Medulla oblongata (tissue), 1 donor: Measurements from ENCODE around the gene CLCN6.
"Not testable (repeated sequence)": the region's sequence is repeated elsewhere in the genome, so short reads cannot be mapped to it uniquely, and the experiment has no call there.

Source experiments
- DNase-seq: peaks from one replicate; pipeline ENCODE4 v3.0.0-alpha.2; 2015; ENCODE audit errors: extremely low spot score

Gene CLCN6

DNA sequence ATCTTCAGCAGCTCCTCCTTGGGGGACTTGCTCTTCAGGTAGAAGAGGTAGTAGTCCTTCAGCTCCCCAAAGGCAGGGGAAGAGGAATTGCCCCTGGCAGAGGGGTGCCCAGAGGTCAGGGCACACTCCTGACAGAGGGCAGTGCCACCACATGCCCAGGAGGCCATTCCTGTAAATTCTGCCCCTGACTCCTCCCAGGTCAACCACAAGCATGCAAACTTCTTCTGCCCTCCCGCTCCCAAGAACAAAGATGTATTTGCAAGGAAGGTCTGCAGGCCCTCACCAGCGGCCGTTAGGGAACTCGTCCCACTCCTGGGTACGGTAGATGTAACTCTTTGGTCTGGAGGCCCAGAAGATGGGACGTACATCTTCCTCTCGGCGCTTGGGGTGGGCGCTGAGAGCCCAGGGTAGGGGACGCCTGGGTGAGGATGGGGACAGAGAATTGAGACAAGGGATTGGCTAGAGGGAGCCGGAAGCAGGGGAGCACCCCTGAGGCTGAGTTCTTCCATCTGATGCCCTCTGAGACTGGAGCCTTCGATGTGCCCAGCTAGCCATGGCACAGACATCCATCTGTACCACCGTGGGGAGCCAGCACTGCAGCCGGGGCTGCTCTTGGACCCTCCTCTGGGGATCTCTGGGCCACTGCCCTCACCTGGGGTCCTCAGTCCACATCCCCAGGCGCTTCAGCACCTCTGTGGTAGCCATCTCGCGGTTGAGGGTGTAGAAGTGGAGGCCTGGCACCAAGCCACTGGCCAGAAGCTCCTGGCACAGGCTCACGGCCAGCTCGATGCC is 11.3 kb upstream of the CLCN6 start:
- DNase-seq, result no peak

DNA sequence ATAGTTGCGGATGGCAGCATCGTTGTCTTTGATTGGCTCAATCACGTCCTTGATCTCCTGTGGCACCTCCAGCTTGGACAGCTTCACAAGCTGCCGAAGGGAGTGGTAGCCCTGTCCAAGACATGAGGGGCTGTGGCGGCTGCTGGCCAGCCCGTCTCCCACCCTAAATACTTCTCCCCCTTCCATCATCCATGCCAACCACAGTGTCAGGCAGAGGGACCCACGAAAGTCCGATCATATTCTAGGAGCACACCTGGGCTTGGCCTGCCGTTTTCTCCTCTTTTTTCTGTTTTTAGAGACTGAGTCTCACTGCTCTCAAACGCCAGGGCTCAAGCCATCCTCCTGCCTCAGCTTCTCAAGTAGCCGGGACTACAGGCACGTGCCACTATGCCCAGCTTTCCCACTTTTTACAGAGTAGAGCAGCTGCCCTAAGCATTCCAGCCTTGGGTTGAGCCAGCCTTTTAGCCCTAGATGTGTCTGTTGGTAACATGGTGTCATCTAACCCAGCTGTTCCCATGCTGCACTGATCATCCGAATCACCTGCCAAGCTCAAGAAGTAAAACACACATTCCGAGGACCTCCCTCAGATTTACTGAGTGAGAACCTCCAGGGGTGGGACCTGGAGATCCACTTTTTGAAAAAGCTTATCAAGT is 10.6 kb upstream of the CLCN6 start:
- DNase-seq, result no peak

DNA sequence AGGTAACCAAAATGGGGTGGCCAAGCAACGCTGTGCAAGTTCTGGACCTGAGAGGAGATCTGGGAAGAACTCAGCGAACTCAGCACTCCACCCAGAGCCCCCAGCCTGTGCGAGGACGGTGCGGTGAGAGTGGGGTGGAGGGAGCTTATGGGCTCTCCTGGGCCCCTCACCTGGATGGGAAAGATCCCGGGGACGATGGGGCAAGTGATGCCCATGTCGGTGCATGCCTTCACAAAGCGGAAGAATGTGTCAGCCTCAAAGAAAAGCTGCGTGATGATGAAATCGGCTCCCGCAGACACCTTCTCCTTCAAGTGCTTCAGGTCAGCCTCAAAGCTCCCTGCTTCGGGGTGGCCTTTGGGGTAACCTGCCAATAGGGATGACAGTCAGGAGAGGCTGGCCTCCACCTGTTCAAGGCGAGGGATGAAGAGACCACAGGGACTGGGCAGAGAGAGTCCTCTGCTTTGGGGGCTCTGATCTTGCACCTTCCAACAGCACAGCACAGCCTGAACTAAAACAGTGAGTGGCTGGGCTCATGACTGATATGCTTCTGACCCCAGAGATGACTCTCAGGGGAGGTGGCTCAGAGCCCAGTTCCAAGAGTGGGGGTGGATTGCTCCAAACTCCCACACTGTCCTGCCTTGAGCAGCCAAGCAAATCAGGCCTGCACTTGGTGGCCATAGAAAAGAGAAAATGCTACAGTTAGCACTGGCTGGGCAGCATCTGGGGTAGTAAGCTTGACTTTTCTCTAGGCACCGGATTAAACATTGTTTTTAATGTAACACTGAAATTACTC is 9.8 kb upstream of the CLCN6 start:
- DNase-seq, result no peak

DNA sequence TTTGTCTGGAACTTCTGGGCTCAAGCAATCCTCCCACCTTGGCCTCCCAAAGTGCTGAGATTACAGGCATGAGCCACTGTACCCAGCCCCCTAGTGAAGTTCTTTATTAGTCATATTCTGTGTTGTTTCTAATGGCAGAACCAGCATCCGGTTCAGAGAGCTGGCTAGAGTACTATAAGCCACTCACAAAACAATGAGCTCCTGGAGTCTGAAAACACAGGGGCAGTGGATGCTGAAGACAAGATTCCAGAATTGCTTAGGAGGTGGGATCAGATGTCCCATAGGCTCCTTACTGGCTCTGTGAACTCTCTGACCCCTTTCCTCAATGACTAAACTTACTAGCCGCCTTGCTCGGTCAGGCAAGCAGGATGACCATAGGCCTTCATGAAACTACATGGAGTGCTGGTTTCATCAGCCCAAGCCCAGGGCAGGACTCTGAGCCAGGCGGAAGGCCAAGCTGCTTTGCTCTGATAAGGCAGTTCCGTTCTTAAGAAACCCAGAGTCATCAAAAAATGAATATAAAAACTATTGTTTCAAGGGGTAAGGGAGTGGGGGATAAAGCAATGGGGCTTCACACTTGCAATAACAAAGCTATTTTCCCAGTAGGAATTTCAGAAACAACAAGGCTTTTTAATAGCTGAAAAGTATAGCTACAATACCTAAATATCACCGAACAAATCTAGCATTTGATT is 8.3 kb upstream of the CLCN6 start:
- no peak for DNase-seq

DNA sequence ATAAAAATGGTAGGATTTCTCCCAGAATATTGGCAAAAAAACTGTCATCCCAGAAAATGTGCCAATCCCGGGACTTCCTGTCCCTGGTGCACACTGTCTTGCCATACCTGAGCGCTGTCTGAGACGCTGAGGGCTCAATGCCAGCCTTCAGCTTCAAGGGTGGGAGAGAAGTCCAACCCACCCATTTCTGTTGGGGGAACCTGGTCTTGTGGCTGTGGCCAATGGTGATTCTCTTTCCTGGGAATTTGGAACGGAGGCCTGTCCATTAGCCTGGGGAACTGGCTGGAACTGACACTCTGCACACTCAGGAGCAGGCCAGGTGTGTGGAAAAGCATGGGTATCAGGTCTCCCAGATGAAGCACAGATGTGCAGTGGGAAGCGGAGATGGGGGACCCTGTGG is 6.9 kb upstream of the CLCN6 start:
- DNase-seq, result no peak

DNA sequence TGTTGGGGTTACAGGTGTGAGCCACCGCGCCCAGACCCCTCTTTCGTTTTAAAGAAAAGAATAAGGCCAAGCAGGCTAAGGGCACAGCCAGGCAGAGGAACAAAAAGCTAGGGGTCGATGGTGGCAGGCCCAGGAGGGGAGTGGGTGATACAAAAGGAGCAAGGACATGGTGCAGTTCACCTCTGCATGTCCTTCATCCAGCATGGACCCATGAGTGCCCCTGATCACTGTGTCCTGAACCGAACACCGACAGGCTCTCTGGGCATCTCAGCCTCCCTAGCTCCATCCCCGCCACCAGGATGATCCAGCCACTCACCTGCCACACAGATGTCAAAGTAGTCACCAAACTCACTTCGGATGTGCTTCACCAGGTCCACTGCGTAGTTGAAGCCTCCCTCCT is 6.1 kb upstream of the CLCN6 start:
- DNase-seq, result no peak

DNA sequence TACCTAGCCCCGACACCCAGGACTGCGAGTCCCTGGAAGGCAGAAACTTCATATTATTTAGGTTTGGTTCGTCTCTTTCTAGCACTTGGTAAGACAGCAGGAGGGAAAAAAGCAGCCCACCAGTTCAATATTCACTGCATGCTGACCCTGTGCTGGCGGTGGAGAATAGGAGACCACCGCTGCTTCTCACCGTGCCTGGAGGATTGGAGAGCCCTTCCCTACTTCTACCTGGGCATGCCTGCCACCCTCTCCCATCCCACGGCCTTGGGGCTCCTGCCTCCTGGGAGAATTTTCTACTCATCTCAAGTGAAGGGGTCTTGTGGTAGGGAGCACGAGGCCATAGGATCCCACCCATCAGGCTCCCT is 5.6 kb upstream of the CLCN6 start:
- no peak for DNase-seq

DNA sequence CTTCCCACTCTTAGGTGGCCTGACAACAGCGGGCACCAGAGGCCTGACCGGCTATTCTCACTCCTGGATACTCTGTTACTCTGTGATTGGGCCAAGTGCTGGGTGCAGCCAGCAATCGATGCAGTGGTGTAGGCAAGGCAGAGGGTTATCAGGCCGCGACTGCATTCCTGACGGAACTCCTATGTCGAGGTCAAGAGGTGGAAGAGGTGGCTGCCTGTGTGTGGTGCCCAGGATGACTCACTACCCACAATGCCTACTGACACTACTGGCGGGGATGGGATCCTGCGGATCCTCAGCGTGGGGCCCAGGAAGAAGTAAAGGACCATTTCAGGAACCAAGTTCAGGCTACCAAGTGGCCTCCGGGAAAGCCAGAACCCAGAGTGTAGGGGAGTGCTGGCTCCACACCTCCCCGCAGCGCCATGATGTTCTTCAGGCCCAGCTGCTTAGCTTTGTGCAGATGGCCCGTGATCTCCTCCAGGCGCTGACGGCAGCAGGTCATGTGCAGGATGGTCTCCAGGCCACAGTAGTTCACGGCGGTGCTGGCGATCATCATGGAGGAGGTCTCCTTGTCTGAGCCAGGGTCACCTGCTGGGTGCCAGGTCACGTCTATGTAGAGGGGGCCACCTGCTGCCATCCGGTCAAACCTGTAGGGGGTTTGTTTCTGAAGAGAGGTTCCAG is 5.1 kb upstream of the CLCN6 start:
- no peak for DNase-seq

DNA sequence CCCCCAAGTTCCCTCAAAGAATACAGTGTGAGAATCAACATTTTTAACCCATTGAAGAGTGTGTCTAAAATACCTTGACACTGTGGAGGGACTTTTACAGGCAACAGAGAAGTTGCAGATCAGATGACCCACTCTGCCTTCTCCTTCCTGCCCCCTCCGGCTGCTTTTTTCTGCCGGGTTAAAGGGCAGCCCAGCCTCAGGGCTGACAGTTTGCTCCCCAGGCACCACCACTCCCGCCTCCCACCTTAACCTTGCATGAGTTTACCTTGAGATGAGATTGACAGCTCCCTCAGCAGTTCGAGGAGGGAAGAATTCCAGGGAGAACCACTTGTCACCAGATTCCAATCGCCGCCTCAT is 3.4 kb upstream of the CLCN6 start:
- DNase-seq, result peak; percentile 50

DNA sequence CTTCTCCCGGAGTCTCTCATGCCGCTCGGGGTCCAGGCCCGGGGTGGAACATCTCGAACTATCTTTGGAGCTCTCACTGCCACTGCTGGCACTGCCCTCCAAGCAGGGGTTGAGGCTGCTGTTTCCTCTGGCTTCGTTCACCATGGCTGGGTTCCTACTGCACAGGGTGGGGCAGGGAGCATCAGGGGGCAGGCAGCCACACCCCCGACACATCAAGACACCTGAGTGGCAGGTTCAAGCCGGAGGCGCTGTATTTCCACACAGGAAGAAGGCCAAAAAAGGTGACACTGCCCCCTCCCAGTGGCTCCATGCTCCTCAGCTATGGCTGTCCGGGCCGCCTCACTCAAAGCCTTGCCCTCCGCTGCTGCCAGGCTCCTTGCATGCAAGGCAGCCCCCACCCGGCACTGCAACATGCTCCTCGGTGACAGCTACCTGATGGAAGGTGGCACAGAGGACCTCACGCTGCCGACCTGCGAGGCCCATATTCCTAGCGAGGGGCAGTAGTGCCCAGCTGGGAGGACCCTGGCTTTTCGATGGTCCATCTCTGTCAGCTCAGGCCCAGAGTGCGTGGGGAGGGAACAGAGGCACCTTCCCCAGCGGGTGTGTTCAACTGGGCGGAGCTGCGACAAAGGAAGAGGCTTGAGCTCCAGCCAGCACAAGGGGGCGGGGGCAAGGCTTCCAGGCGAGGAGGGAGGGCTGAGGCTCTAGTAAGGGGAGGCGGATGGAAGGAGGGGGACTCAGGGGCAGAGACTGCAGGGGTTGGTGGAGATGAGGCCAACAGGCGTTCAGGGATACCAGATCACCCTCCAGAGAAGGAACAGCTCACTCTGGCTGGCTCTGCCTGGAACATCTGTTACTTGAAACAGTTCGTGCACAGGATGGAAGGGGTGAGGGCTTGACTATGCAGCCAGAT is 2.8 kb upstream of the CLCN6 start:
- DNase-seq, result peak; percentile 84

DNA sequence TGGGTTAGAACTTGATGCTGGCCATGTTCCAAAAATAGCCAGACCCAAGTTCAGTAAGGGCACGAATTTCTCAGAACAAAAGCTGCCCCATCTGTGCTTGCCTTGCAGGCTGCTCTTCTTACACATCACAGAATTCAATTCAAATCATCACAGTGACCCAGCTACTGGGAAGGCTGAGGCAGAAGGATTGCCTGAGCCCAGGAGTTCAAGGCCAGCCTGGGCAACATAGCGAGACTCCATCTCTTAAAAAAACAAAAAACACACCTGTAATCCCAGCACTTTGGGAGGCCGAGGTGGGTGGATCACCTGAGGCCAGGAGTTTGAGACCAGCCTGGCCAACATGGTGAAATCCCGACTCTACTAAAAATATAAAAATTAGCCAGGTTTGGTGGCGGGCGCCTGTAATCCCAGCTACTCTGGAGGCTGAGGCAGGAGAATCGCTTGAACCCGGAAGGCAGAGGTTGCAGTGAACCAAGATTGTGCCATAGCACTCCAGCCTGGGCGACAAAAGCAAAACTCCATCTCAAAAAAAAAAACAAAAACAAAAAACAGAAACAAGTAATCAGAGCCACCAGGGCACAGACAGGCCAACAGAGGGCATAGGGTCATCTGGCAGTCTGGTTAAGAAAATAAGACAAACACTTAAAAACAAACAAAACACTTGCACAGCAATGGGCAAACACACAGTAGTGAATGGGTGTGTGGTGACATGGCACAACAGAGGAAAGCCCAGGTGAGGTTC is 1.9 kb upstream of the CLCN6 start:
- not testable (repeated sequence) for DNase-seq

DNA sequence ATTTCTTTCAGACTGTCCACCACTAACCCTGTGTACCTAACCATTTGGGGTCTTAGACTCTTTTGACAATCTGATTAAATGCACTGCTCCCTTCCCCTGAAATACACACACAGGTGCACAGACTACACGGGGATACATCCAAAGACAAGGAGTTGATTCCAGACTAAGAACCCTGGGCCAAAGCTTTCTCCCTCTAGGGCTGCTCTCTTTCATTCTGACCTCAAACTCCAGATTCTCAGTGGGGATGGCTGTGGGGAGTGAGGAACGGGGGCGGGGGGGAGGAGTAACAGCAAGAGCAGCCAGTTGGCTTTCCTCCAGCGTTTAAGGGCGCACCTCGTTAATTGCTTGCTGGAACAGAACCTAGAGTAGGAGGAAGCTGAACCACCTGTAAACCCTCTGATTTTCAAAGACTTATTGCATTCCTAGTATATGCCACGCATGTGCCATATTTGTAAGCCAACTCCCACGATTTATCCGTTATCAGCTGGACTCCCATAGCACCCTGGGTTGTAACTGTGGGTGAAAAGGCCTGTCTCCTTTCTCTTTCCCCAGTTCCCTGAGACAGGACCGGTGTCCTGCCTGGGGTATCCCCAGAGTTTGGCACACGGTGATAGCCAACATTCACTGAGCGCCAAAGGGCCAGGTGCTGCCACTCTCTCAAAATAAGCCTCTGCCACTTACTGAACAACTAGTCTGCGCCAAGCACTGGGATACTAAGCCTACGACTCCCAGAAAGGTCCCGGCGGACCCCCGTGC is 1.1 kb upstream of the CLCN6 start:
- peak; percentile 35 for DNase-seq

DNA sequence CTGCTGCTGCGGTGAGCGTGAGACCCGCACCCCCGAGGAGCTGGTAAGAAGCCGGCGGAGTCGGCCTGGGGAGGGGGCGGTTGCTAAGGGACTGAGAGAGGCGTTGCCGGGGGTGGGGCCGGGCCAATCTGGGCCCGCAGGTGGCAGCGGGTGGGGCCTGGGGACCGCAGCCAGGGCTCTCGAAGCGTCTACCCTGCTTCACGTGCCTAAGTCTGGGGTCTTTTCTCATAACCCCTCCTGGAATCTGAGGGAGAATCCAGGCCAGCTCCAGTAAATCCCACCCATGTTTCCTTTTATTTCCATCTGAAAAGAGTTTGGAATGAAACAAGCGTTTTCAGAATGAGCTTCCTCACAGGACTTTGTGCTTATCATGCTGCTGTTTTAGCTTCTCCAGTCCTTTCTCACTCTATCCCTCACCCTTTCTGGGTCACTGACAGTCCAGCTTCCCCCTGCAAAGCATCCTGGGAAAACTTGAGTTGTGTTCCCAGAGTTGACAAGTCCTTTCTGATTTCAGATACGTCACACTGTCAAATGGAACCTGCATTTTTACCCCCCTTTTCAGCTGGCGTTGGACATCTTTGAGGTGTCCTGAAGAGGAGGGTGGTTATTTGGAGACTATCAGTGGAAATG is 431 bp downstream of the CLCN6 start:
- DNase-seq, result peak; percentile 79

DNA sequence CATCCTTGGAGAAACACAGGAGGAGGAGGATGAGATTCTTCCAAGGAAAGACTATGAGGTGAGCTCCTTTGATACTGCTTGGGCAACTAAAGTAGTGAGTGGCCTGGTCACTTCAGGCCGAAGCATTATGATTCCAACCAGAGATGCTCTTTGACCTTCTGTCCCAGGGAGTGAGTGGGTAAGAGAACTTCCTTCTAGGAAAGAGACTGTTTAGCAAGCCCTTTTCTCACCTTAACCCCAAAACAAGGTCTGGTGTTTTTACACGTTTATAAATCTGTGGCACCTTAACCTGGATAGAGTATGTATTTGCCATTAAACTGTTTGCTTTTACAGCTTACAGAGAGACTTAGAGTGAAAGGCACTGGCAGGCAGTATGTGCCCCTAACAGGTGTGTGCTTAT is 1.1 kb downstream of the CLCN6 start:
- no peak for DNase-seq

DNA sequence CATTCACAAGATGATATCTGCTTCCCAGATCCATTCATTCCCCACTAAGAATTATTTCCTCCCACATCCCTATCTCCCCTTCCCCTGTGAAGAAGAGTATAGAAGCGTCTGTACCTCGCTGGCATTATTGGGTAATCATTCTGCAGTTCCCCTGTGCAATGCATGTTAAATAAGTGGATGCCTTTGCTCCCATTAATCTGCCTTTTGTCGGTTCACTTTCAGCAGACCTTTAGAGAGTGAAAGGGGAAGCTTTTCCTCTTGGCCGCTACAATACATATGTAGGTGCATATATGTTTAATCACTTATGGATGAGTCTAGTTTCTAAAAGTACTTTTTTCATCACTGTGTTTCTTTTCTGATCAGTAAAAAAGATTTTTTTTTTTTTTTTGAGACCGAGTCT is 7.0 kb downstream of the CLCN6 start:
- DNase-seq, result peak; percentile 20

DNA sequence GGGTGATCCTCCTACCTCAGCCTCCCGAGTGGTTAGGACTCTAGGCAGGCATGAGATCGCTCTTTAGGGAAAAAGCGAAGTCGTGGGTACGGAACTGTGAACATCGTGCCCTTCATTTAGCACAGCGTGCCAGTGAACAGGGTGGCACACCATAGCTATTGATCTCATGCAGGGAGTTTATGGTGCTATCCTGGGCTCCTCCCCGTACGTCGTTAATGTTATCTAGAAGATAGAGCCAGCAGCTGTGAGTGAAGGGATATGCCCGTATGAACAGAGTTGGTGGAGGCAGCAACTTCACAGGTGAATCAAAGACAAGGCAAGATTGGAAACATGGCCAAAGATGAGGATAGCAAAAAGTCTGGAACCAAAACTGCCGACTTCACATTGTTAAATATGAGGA is 11.2 kb downstream of the CLCN6 start:
- DNase-seq, result no peak

DNA sequence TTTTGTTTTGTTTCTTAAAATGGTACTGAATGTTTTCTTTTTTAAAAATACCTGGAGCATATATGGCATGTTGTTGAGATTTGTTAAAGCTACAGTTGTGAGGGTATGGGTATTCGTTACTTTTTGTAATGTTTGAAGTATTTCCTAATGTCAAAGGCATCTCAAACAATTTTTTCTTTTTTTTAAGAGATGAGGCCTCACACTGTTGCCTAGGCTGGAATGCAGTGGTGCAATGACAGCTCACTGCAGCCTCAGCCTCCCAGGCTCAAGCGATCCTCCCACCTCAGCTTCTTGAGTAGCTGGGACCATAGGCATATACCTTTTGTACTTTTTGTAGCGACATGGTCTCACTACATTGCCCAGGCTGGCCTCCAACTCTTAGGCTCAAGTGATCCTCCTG is 16.1 kb downstream of the CLCN6 start:
- DNase-seq, result no peak

DNA sequence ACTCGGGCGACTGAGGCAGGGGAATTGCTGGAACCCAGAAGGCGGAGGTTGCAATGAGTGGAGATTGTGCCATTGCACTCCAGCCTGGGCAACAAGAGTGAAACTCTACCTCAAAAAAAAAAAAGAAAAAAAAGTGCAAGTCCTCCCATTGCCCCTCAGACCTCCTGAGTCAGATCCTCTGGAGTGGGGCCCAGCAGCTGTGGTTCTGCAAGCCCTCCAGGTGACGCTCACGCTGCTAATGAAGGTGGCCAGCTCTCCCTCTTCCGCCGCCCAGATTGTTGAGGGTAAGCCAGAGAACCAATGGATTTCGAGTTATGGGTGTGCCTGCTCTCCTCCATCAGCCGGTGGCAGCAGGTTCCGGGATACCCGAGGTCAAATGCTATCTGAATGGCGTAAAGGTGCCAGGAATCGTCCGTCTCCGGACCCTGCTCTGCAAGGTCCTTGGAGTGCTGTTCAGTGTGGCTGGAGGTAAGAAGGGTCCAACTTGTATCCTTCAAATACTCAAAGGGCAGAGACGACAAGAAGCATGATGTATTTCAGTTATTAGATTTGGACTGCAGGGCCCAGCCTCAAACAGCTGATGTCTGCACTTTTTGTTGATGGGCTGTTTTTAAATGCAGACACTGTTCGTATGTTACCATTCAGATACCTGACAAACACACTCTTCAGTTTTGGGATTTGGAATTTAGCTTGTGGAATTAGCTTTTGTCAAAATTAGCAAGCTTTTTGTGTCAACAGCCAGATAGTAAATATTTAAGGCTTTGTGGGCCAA is 17.6 kb downstream of the CLCN6 start:
- DNase-seq, result no peak
